HepG2 (cell line): ENCODE data around the gene ARHGEF3. TPM values are rescaled to one million over a fixed set of nuclear protein-coding genes. Genes with fewer than 3 reads are reported as not detected.

ENCODE experiments used
- ATAD3A ChIP-seq: sonication (generic); formaldehyde crosslinking; IDR thresholded peaks from 2 replicates; pipeline ENCODE4 v1.4.0; 2020; ENCODE audit warnings: missing genetic modification reagents
- FOSL1 ChIP-seq: sonication (generic); formaldehyde crosslinking; IDR thresholded peaks from 2 replicates; pipeline ENCODE4 v1.9.0; 2021; ENCODE audit warnings: missing genetic modification reagents, borderline replicate concordance
- ISL2 ChIP-seq: sonication (generic); formaldehyde crosslinking; IDR thresholded peaks from 2 replicates; pipeline ENCODE4 v1.5.0; 2020; ENCODE audit warnings: missing genetic modification reagents
- KDM4B ChIP-seq: sonication (generic); formaldehyde crosslinking; IDR thresholded peaks from 2 replicates; pipeline ENCODE4 v1.4.0; 2020; ENCODE audit warnings: missing genetic modification reagents
- NCOA2 ChIP-seq: sonication (generic); formaldehyde crosslinking; IDR thresholded peaks from 2 replicates; pipeline ENCODE4 v1.8.0; 2022; ENCODE audit warnings: inconsistent platforms
- NCOA5 ChIP-seq: sonication (generic); formaldehyde crosslinking; IDR thresholded peaks from 2 replicates; pipeline ENCODE4 v1.4.0; 2020; ENCODE audit warnings: missing genetic modification reagents
- NR2F1 ChIP-seq, 2 experiments: fragments of 450-650 bp in 1 of 2; formaldehyde crosslinking in 1 of 2; IDR thresholded peaks; 2 replicates each; pipeline versions ENCODE4 v1.5.0 to v1.6.1; 2016 to 2020; ENCODE audit warnings: mild to moderate bottlenecking in 1 of 2, missing compliant biosample characterization in 1 of 2, missing genetic modification reagents in 1 of 2, moderate library complexity in 1 of 2
- NR2F2 ChIP-seq: IDR thresholded peaks from 2 replicates; pipeline ENCODE4 v1.6.1; 2012; ENCODE audit warnings: low read depth, inconsistent platforms, borderline replicate concordance
- RBFOX2 ChIP-seq: fragments of 200-400 bp; formaldehyde crosslinking; IDR thresholded peaks from 2 replicates; pipeline ENCODE4 v1.6.1; 2017; ENCODE audit warnings: low read depth, mild to moderate bottlenecking, low read length
- RFX1 ChIP-seq: fragments of 450-650 bp; IDR thresholded peaks from 2 replicates; pipeline ENCODE4 v1.6.1; 2017
- ZFP1 ChIP-seq: IDR thresholded peaks from 2 replicates; pipeline ENCODE4 v1.6.1; 2016
- ZNF20 ChIP-seq: sonication (generic); formaldehyde crosslinking; IDR thresholded peaks from 2 replicates; pipeline ENCODE4 v1.4.0; 2020; ENCODE audit warnings: mild to moderate bottlenecking, moderate library complexity, missing genetic modification reagents
- ZNF350 ChIP-seq: sonication (generic); formaldehyde crosslinking; IDR thresholded peaks from 2 replicates; pipeline ENCODE4 v1.4.0; 2020; ENCODE audit warnings: mild to moderate bottlenecking, low read depth, missing genetic modification reagents, borderline replicate concordance
- ZNF530 ChIP-seq: sonication (generic); formaldehyde crosslinking; IDR thresholded peaks from 2 replicates; pipeline ENCODE4 v1.5.0; 2020; ENCODE audit warnings: low read depth, mild to moderate bottlenecking, missing genetic modification reagents
- polyA plus RNA-seq, 8 experiments: library from polyadenylated mRNA; depleted of rRNA in 3 of 8; stranded (reverse) in 7 of 8; unstranded in 1 of 8; fragments of >200 nt; fragmentation: Illumina TruSeq in 4 of 8; extraction: Trizol in 4 of 8; gene quantifications; 2 replicates each; pipeline versions ENCODE4 v1.2.1 to v1.2.3, GENCODE V29; 2011 to 2016; ENCODE audit warnings: low read depth in 4 of 8, missing spikeins in 1 of 8, mixed read lengths in 1 of 8; ENCODE audit not compliant: insufficient read depth in 1 of 8
- total RNA-seq, 5 experiments: library from RNA; depleted of rRNA; stranded (reverse); fragments of >200 nt; fragmentation: Illumina TruSeq; extraction: Trizol; gene quantifications; 2 replicates each; pipeline ENCODE4 v1.2.3, GENCODE V29; 2016; ENCODE audit warnings: low read depth in 1 of 5
- TF ChIP-seq, protein P1 (sequence below): sonication (generic); formaldehyde crosslinking; IDR thresholded peaks from 2 replicates; pipeline ENCODE4 v1.4.0; 2020; ENCODE audit warnings: missing genetic modification reagents, borderline replicate concordance
- TF ChIP-seq, protein P2 (sequence below): sonication (generic); formaldehyde crosslinking; IDR thresholded peaks from 2 replicates; pipeline ENCODE4 v1.9.0; 2021; ENCODE audit warnings: missing genetic modification reagents, borderline replicate concordance
- TF ChIP-seq, protein P3 (sequence below): sonication (generic); formaldehyde crosslinking; IDR thresholded peaks from 2 replicates; pipeline ENCODE4 v1.5.0; 2020; ENCODE audit warnings: mild to moderate bottlenecking, low read depth, missing genetic modification reagents, borderline replicate concordance
- TF ChIP-seq, protein P4 (sequence below): sonication (generic); formaldehyde crosslinking; IDR thresholded peaks from 2 replicates; pipeline ENCODE4 v1.4.0; 2020; ENCODE audit warnings: missing genetic modification reagents, mild to moderate bottlenecking, borderline replicate concordance
- TF ChIP-seq, protein P5 (sequence below): sonication (generic); formaldehyde crosslinking; conservative IDR thresholded peaks from 2 replicates; pipeline ENCODE4 v1.5.0; 2020; ENCODE audit warnings: missing genetic modification reagents

Gene ARHGEF3
- total and polyA plus RNA-seq, 2 of the 13 experiments (the other 11 are each of a cell fraction or from before 2014, with no cell fraction given): 14.8 to 23.1 TPM

DNA sequence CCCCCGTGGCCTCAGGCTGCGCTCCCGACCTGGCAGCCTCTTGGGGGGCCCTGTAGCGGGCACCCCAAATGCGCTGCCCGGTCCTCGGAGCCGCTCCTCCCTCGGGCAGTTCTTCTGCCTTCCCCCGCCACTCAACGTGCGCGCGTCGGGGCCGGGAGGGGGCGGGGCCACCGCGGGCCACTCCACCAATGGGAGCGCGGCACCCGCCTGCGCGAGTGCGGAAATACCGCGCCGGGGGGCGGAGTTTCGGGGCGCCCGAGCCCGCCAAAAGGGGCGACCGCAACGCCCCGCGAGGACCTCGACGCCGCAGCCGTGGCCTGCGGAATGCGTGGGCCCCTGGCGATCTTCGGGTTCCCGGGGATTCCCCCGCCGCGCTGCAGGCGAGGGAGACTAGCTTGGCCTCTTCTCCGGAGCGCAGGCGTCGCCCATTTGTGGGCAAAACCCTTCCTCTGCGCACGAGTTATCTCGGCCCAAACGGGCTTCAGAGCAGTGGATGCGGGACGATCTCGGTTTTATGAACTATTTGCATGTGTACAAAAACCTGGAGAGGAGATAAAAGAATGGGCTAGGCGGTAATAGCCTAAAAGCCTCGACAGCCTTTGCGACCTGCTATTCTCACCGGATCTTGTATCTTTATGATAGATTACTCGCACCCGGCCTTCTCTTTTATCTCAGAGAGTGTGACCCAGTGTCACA lies 118.5 kb downstream of the ARHGEF3 start, which contains the start of gene TASOR (continued):
- TF ChIP-seq, protein P1, sequence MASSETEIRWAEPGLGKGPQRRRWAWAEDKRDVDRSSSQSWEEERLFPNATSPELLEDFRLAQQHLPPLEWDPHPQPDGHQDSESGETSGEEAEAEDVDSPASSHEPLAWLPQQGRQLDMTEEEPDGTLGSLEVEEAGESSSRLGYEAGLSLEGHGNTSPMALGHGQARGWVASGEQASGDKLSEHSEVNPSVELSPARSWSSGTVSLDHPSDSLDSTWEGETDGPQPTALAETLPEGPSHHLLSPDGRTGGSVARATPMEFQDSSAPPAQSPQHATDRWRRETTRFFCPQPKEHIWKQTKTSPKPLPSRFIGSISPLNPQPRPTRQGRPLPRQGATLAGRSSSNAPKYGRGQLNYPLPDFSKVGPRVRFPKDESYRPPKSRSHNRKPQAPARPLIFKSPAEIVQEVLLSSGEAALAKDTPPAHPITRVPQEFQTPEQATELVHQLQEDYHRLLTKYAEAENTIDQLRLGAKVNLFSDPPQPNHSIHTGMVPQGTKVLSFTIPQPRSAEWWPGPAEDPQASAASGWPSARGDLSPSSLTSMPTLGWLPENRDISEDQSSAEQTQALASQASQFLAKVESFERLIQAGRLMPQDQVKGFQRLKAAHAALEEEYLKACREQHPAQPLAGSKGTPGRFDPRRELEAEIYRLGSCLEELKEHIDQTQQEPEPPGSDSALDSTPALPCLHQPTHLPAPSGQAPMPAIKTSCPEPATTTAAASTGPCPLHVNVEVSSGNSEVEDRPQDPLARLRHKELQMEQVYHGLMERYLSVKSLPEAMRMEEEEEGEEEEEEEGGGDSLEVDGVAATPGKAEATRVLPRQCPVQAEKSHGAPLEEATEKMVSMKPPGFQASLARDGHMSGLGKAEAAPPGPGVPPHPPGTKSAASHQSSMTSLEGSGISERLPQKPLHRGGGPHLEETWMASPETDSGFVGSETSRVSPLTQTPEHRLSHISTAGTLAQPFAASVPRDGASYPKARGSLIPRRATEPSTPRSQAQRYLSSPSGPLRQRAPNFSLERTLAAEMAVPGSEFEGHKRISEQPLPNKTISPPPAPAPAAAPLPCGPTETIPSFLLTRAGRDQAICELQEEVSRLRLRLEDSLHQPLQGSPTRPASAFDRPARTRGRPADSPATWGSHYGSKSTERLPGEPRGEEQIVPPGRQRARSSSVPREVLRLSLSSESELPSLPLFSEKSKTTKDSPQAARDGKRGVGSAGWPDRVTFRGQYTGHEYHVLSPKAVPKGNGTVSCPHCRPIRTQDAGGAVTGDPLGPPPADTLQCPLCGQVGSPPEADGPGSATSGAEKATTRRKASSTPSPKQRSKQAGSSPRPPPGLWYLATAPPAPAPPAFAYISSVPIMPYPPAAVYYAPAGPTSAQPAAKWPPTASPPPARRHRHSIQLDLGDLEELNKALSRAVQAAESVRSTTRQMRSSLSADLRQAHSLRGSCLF: no peak
- TF ChIP-seq ATAD3A (CRISPR knock-in tag): no peak
- TF ChIP-seq NR2F2: no peak
- TF ChIP-seq ZFP1 (CRISPR knock-in tag): no peak
- 0 out of 2 replicates have a peak, but pooled peaks have one; percentile 3 for TF ChIP-seq ZNF350 (CRISPR knock-in tag)
- no peak for TF ChIP-seq NCOA5 (CRISPR knock-in tag)
- TF ChIP-seq FOSL1 (CRISPR knock-in tag): no peak
- TF ChIP-seq ZNF20 (CRISPR knock-in tag): peak; percentile 87; the same call in 1 of the 2 replicates
- peak; percentile 89 for TF ChIP-seq RBFOX2
- TF ChIP-seq NR2F1 (CRISPR knock-in tag; IDR thresholded peaks at IDR 0.05): no peak
- peak; percentile 57; the same call in 1 of the 2 replicates for TF ChIP-seq ZNF530 (CRISPR knock-in tag)
- peak; percentile 59 for TF ChIP-seq ISL2
- no peak; the same call in 1 of the 2 replicates for TF ChIP-seq KDM4B (CRISPR knock-in tag)
- TF ChIP-seq RFX1: no peak
- TF ChIP-seq, protein P2, sequence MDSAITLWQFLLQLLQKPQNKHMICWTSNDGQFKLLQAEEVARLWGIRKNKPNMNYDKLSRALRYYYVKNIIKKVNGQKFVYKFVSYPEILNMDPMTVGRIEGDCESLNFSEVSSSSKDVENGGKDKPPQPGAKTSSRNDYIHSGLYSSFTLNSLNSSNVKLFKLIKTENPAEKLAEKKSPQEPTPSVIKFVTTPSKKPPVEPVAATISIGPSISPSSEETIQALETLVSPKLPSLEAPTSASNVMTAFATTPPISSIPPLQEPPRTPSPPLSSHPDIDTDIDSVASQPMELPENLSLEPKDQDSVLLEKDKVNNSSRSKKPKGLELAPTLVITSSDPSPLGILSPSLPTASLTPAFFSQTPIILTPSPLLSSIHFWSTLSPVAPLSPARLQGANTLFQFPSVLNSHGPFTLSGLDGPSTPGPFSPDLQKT (CRISPR knock-in tag): no peak
- TF ChIP-seq, protein P3, sequence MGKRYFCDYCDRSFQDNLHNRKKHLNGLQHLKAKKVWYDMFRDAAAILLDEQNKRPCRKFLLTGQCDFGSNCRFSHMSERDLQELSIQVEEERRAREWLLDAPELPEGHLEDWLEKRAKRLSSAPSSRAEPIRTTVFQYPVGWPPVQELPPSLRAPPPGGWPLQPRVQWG (CRISPR knock-in tag): no peak
- TF ChIP-seq, protein P4, sequence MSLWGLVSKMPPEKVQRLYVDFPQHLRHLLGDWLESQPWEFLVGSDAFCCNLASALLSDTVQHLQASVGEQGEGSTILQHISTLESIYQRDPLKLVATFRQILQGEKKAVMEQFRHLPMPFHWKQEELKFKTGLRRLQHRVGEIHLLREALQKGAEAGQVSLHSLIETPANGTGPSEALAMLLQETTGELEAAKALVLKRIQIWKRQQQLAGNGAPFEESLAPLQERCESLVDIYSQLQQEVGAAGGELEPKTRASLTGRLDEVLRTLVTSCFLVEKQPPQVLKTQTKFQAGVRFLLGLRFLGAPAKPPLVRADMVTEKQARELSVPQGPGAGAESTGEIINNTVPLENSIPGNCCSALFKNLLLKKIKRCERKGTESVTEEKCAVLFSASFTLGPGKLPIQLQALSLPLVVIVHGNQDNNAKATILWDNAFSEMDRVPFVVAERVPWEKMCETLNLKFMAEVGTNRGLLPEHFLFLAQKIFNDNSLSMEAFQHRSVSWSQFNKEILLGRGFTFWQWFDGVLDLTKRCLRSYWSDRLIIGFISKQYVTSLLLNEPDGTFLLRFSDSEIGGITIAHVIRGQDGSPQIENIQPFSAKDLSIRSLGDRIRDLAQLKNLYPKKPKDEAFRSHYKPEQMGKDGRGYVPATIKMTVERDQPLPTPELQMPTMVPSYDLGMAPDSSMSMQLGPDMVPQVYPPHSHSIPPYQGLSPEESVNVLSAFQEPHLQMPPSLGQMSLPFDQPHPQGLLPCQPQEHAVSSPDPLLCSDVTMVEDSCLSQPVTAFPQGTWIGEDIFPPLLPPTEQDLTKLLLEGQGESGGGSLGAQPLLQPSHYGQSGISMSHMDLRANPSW (CRISPR knock-in tag): no peak
- TF ChIP-seq, protein P5, sequence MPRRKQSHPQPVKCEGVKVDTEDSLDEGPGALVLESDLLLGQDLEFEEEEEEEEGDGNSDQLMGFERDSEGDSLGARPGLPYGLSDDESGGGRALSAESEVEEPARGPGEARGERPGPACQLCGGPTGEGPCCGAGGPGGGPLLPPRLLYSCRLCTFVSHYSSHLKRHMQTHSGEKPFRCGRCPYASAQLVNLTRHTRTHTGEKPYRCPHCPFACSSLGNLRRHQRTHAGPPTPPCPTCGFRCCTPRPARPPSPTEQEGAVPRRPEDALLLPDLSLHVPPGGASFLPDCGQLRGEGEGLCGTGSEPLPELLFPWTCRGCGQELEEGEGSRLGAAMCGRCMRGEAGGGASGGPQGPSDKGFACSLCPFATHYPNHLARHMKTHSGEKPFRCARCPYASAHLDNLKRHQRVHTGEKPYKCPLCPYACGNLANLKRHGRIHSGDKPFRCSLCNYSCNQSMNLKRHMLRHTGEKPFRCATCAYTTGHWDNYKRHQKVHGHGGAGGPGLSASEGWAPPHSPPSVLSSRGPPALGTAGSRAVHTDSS (CRISPR knock-in tag): no peak
- TF ChIP-seq NCOA2 (CRISPR knock-in tag): peak; percentile 55; the same call in 1 of the 2 replicates
